Measurements from ENCODE around the gene KIAA0586. TPM values are rescaled to one million over a fixed set of nuclear protein-coding genes. Genes with fewer than 3 reads are reported as not detected.

Gene KIAA0586
- total and polyA plus RNA-seq, 9 of the 15 experiments (the other 6 are each of a cell fraction or from before 2014, with no cell fraction given), result 11.2 to 30.9 (median 22.6) TPM

DNA sequence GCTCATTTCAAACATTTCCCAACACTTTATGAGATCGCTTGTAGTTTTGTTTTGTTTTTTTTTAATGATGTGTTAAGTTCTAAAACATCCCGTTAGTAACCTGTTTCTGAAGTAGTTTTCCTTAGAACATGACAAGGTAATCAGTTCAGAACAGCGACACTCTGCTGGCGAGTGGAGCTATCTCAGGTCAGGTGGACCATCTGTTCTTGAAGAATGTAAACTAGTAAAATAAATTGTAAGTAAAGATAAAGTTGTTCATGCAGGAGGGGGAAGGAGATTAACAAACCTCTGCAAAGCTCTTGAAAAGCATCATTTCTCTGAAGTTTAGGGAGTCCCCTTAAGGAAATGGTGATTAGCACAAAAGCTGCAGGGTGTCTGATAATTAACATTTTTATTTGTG is 138.3 kb downstream of the KIAA0586 start:
- DNase-seq (ENCODE audit: extremely low read depth in 1 of 4, low spot score in 3 of 4), result peak; percentile 8 to 34 (median 26)
- no peaks in the 10 kb centered on the region for H4K20me1 ChIP-seq (replicated peaks; ENCODE audit: control insufficient read depth, insufficient read depth, low read length)
- ATAC-seq, result peak; percentile 54; the same call in 2 of the 3 replicates
- POLR2A ChIA-PET, result interaction anchor here (0.8 kb wide), 1 partner anchor 9 kb away, joined by 5 read pairs; no protein-coding TSS in a partner anchor
- H3K9me3 ChIP-seq (replicated peaks; ENCODE audit: control insufficient read depth, insufficient read depth, low read depth, low read length), result no peaks in the 10 kb centered on the region
- in situ Hi-C loops (cut with MboI) (no loop called here), intact Hi-C loops (cut with micrococcal nuclease) (no loop called here)
- peak; percentile 58 for FAIRE-seq
- H3K9me1 ChIP-seq (ENCODE audit: control insufficient read depth, insufficient read depth, low read length), result no peaks in the 10 kb centered on the region
- no peak overlapping the region for H3K9ac ChIP-seq (ENCODE audit: insufficient read depth in 1 of 2, low read depth in 2 of 2, low read length in 2 of 2)
- H3K79me2 ChIP-seq (ENCODE audit: control insufficient read depth, insufficient read depth, low read length), result no peaks in the 10 kb centered on the region
- 4% methylated on average over 4 of the region's 4 CpGs for WGBS (ENCODE audit: insufficient coverage, low coverage, missing lambda C conversion rate)
- no TSS peak for BruUV-seq (replicated peaks)
- H3K4me2 ChIP-seq (ENCODE audit: insufficient read depth, low read length), result no peak overlapping the region
- no peak overlapping the region for H3K27ac ChIP-seq (ENCODE audit: extremely low read depth, low read depth, low read length)
- no peaks in the 10 kb centered on the region for H3K4me1 ChIP-seq (replicated peaks in 1 of 2; ENCODE audit: control insufficient read depth in 2 of 2, insufficient read depth in 2 of 2, low read length in 2 of 2)
- H3K36me3 ChIP-seq (ENCODE audit: control insufficient read depth, insufficient read depth, low read length), result no peaks in the 10 kb centered on the region
- no peak overlapping the region for H2AFZ ChIP-seq (ENCODE audit: low read depth, low read length)
- CTCF ChIA-PET (ENCODE audit: low intra/inter-chr PET ratio), result no interaction called here
- H3K27me3 ChIP-seq (ENCODE audit: control insufficient read depth in 2 of 2, insufficient read depth in 2 of 2, low read length in 2 of 2), result peaks cover 2 to 4% of the 10 kb centered on the region in 2 experiments; a peak in 3 of 5 replicates
- H3K4me3 ChIP-seq, result no peak overlapping the region
- TF ChIP-seq ETV1 (tag; conservative IDR thresholded peaks at IDR 0.05; ENCODE audit: low read depth) (no peak), CBFA2T3 (IDR thresholded peaks at IDR 0.05) (peak; percentile 90), TCF3 (CRISPR knock-in tag; IDR thresholded peaks at IDR 0.05) (peak; percentile 72), KDM1A (IDR thresholded peaks at IDR 0.05) (peak; percentile 75 to 79), ZFPM2 (CRISPR knock-in tag; IDR thresholded peaks at IDR 0.05) (no peak), STAT5A (IDR thresholded peaks at IDR 0.05; ENCODE audit: borderline replicate concordance, low read length) (peak; percentile 56; the same call in 1 of the 2 replicates), RCOR1 (IDR thresholded peaks at IDR 0.05; ENCODE audit: borderline replicate concordance in 1 of 2, low read depth in 2 of 2, low read length in 2 of 2) (0 out of 4 replicates have a peak, but pooled peaks of 1 of the 2 experiments have one; percentile 38), PML (IDR thresholded peaks at IDR 0.05; ENCODE audit: low read length) (peak; percentile 43; the same call in 1 of the 2 replicates), TEAD4 (IDR thresholded peaks at IDR 0.05; ENCODE audit: low read length) (peak; percentile 88), TEAD4 (CRISPR knock-in tag; IDR thresholded peaks at IDR 0.05; ENCODE audit: borderline replicate concordance) (no peak), EP300 (IDR thresholded peaks at IDR 0.05; ENCODE audit: low read length) (peak; percentile 9; the same call in 1 of the 2 replicates), BRD4 (IDR thresholded peaks at IDR 0.05) (no peak), TAL1 (IDR thresholded peaks at IDR 0.05) (peak; percentile 86)
- TF ChIP-seq, protein P1, sequence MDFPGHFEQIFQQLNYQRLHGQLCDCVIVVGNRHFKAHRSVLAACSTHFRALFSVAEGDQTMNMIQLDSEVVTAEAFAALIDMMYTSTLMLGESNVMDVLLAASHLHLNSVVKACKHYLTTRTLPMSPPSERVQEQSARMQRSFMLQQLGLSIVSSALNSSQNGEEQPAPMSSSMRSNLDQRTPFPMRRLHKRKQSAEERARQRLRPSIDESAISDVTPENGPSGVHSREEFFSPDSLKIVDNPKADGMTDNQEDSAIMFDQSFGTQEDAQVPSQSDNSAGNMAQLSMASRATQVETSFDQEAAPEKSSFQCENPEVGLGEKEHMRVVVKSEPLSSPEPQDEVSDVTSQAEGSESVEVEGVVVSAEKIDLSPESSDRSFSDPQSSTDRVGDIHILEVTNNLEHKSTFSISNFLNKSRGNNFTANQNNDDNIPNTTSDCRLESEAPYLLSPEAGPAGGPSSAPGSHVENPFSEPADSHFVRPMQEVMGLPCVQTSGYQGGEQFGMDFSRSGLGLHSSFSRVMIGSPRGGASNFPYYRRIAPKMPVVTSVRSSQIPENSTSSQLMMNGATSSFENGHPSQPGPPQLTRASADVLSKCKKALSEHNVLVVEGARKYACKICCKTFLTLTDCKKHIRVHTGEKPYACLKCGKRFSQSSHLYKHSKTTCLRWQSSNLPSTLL (IDR thresholded peaks at IDR 0.05), result no peak
- TF ChIP-seq, protein P2, sequence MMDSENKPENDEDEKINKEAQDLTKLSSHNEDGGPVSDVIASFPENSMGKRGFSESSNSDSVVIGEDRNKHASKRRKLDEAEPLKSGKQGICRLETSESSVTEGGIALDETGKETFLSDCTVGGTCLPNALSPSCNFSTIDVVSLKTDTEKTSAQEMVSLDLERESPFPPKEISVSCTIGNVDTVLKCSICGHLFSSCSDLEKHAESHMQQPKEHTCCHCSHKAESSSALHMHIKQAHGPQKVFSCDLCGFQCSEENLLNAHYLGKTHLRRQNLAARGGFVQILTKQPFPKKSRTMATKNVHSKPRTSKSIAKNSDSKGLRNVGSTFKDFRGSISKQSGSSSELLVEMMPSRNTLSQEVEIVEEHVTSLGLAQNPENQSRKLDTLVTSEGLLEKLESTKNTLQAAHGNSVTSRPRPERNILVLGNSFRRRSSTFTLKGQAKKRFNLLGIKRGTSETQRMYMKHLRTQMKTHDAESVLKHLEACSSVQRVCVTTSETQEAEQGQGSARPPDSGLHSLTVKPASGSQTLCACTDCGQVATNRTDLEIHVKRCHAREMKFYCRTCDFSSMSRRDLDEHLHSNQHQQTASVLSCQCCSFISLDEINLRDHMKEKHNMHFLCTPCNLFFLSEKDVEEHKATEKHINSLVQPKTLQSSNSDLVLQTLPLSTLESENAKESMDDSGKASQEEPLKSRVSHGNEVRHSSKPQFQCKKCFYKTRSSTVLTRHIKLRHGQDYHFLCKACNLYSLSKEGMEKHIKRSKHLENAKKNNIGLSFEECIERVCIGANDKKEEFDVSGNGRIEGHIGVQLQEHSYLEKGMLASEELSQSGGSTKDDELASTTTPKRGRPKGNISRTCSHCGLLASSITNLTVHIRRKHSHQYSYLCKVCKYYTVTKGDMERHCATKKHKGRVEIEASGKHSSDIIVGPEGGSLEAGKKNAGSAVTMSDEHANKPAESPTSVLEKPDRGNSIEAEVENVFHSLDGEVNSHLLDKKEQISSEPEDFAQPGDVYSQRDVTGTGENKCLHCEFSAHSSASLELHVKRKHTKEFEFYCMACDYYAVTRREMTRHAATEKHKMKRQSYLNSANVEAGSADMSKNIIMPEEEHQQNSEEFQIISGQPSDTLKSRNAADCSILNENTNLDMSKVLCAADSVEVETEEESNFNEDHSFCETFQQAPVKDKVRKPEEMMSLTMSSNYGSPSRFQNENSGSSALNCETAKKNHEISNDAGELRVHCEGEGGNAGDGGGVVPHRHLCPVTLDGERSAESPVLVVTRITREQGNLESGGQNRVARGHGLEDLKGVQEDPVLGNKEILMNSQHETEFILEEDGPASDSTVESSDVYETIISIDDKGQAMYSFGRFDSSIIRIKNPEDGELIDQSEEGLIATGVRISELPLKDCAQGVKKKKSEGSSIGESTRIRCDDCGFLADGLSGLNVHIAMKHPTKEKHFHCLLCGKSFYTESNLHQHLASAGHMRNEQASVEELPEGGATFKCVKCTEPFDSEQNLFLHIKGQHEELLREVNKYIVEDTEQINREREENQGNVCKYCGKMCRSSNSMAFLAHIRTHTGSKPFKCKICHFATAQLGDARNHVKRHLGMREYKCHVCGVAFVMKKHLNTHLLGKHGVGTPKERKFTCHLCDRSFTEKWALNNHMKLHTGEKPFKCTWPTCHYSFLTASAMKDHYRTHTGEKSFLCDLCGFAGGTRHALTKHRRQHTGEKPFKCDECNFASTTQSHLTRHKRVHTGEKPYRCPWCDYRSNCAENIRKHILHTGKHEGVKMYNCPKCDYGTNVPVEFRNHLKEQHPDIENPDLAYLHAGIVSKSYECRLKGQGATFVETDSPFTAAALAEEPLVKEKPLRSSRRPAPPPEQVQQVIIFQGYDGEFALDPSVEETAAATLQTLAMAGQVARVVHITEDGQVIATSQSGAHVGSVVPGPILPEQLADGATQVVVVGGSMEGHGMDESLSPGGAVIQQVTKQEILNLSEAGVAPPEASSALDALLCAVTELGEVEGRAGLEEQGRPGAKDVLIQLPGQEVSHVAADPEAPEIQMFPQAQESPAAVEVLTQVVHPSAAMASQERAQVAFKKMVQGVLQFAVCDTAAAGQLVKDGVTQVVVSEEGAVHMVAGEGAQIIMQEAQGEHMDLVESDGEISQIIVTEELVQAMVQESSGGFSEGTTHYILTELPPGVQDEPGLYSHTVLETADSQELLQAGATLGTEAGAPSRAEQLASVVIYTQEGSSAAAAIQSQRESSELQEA (IDR thresholded peaks at IDR 0.05; ENCODE audit: low read depth), result no peak
